NK-92 treated with Interleukin-12 subunit alpha and Interleukin-12 subunit beta, amount 100 ng/mL, for 24 hours (cell line): ENCODE results near the gene KIF19.

Experiments used
- DNase-seq: peaks from one replicate; lab custom pipeline; 2025; lab: John Stamatoyannopoulos, UW

Gene KIF19

GRCh38 chr17:74340470-74341023 is 14.5 kb downstream of the KIF19 start:
- no peak for DNase-seq

GRCh38 chr17:74342224-74342623 is 16.2 kb downstream of the KIF19 start:
- no peak for DNase-seq

- DNase-seq = no peak
Measured at GRCh38 chr17:74343121-74343520, 17.1 kb downstream of the KIF19 start.

- DNase-seq = no peak
Measured at GRCh38 chr17:74343526-74344284, 17.7 kb downstream of the KIF19 start.

GRCh38 chr17:74344658-74345057 is 18.6 kb downstream of the KIF19 start:
- no peak for DNase-seq

- no peak for DNase-seq
Measured at GRCh38 chr17:74345433-74346241, 19.6 kb downstream of the KIF19 start.

- no peak for DNase-seq
Measured at GRCh38 chr17:74347646-74348045, 21.6 kb downstream of the KIF19 start.

GRCh38 chr17:74349120-74349519 is 23.1 kb downstream of the KIF19 start:
- DNase-seq = no peak

GRCh38 chr17:74350486-74350885 is 24.5 kb downstream of the KIF19 start:
- no peak for DNase-seq

GRCh38 chr17:74351552-74352210 is 25.7 kb downstream of the KIF19 start:
- DNase-seq = no peak

- no peak for DNase-seq
Measured at GRCh38 chr17:74353446-74354060, 27.5 kb downstream of the KIF19 start.

GRCh38 chr17:74354123-74354522 is 28.1 kb downstream of the KIF19 start:
- no peak for DNase-seq

GRCh38 chr17:74354561-74354960 is 28.5 kb downstream of the KIF19 start:
- DNase-seq = no peak

GRCh38 chr17:74355065-74355464 is 29.0 kb downstream of the KIF19 start:
- no peak for DNase-seq

GRCh38 chr17:74356646-74357465 is 30.8 kb downstream of the KIF19 start:
- DNase-seq = no peak

- no peak for DNase-seq
Measured at GRCh38 chr17:74357466-74357809, 31.4 kb downstream of the KIF19 start.

GRCh38 chr17:74358697-74359096 is 32.7 kb downstream of the KIF19 start:
- no peak for DNase-seq

GRCh38 chr17:74359916-74360315 is 33.9 kb downstream of the KIF19 start:
- no peak for DNase-seq

GRCh38 chr17:74360899-74361229 is 34.8 kb downstream of the KIF19 start:
- DNase-seq = no peak

GRCh38 chr17:74361230-74362068 is 35.4 kb downstream of the KIF19 start, which contains the start of gene BTBD17:
Gene BTBD17 (minus strand): TSS chr17:74361868. CDS start chr17:74361819, 49 bp downstream.
- no peak for DNase-seq

GRCh38 chr17:74362069-74362405 is 36.0 kb downstream of the KIF19 start:
- DNase-seq = no peak
